HG03097 (cell line): ENCODE measurements around the gene EFNA5.

ENCODE experiments used
- ATAC-seq: cut with Tn5 transposase; IDR thresholded peaks from one replicate; pipeline ENCODE4 v1.9.1; 2021; ENCODE audit not compliant: unreplicated experiment, low FRiP score

Gene EFNA5

DNA sequence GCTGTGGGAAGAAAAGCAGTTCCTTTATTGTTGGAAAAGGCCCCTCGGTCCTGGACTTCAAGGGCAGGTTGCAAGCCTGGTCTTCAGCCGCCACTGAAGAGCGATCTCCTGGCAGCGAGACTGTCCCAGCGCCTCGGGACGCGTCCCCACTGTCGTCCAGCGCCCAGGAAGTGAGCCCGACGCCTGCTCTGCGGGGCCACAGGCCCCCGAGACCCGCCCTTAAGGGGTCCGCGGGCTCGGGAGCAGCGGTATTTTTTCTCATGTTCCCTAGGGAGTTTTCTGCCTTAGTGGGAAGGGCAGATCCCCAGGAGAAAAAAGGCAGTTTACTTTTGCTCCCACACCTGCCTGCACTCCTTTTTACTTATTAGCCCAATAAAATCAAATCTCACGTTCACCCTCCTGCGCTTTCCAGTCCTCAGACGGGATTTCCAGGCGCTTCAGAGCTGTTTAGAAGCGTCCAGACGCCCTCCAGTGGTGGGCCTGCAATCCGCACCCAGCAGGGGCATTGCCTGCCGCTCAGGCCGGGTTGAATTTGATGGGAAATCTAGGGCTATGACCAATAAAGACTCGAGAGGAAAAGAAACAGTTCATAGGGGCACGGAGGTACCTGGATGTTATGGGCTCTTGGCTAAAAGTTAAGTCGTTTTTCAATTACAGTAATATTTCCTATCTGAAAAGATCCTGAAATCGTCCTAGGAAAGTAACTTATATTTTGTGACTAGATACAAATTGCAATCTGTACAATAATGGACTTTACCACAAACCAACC is 2.8 kb upstream of the EFNA5 start:
- ATAC-seq, result peak; percentile 77

DNA sequence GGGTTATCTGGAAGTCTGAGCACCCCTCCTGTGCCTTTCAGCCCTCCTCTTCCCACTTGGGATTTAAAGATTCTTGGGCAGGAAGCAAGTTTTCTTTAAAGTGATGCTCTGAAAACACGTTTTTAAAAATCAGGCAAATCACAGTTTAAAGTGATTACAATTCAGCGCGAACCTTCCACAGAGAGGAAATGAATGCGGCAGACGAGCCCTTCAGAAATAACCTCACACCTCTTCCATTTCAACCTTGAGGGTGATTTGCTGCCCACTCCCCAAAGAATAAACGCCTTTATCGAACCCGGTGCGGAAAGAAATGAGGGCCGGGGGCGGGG is 2.3 kb upstream of the EFNA5 start:
- no peak for ATAC-seq

DNA sequence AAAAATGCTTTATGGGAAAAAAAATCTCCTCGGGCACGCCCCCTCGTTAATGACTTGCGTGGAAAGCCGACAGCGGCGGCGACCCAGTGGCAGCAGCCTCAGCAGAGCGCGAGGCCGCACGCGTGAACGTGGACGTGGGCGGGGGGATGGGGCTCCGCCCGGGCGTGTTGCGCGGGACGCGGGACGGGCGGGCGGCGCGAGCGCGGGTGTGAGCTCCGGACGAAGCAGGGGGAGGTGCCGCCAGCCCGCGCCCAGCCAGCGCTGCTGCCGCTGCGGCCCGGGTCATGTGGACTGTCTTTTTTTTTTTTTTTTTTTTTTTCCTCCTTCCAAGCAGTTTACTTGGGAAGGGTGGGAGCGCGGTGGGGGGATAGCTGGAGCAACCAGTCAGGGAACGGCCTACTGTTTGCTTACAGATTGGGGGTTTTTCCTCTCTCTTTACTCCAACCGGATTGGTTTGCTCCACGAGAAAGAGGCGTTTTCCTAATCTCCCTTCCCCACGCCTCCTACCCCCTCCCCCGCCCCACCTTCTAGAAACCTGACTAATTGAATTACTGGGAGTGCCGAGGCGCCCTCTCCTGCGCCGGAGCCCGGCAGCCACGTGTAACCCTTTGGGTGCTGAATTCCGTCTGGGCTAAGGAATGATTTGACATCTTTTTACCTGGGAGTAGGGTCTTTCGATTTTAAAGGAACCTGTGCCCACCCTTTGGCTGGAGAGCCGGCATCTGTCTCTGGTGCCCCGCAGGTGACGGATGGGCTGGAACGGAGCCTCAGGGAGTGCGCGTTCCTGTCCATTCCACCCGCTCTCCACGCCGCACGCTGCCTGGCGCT is 1.7 kb upstream of the EFNA5 start:
- no peak for ATAC-seq

DNA sequence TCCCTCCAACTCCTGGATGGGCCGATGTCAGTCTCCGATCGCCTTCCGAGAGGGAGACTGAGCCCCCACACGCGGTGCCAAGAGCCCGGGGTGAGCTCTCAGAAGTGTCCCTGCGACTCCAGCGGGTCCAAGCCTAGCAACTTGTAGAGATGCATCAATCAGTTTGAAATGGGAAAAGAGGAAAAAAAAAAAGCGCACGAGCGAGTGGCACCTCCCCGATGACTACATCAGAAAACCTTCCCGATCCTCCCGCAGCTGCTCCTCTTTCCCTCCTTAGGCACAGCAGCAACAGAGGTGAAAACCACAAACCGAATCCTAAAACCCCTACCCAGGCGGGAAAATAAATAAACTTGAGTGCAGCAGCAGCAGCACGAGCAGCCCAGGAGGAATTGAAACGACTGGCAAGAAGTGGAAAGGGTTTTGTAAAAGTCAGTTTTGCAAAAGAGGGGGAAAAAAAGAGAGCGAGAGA is 1.0 kb upstream of the EFNA5 start:
- ATAC-seq, result no peak

DNA sequence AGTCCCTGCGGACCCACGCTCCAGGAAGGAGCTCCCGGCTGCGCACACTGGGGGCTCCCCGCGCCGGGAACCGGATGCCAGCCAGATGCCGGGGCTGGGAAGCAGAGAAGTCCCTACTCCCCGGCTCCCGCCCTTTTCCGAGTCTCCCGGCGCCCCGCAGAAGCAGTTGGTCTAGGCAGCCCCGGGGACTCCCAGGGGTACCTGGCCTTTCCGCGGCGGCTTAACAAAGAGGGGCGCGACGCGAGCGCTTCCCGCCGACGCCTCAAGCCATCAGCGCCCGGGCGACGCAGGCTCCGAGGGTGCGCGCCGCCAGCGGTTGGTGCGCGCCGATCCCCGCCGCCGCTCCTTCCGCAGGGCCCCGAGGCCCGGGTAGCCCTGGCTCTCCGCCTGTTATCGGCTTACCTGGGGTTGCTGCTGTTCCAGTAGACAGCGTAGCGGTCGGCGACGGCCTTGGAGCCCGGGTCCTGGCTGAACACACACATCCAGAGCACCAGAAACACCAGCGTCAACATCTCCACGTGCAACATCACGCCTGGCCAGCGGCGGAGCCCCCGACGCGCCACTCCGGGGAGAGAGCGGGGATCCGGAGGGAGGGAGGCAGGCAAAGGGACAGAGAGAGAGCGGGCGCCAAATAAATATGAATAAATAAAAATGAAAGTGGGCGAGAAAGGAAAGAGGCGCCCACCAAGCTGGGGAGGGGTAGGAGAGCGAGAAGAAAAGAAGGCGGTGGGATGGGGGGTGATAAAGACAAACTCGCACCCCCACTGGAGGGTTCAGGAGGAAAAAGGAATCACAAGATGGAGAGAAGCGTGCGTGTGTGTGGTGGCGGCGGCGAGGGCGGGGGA is 428 bp downstream of the EFNA5 start:
- ATAC-seq, result no peak

DNA sequence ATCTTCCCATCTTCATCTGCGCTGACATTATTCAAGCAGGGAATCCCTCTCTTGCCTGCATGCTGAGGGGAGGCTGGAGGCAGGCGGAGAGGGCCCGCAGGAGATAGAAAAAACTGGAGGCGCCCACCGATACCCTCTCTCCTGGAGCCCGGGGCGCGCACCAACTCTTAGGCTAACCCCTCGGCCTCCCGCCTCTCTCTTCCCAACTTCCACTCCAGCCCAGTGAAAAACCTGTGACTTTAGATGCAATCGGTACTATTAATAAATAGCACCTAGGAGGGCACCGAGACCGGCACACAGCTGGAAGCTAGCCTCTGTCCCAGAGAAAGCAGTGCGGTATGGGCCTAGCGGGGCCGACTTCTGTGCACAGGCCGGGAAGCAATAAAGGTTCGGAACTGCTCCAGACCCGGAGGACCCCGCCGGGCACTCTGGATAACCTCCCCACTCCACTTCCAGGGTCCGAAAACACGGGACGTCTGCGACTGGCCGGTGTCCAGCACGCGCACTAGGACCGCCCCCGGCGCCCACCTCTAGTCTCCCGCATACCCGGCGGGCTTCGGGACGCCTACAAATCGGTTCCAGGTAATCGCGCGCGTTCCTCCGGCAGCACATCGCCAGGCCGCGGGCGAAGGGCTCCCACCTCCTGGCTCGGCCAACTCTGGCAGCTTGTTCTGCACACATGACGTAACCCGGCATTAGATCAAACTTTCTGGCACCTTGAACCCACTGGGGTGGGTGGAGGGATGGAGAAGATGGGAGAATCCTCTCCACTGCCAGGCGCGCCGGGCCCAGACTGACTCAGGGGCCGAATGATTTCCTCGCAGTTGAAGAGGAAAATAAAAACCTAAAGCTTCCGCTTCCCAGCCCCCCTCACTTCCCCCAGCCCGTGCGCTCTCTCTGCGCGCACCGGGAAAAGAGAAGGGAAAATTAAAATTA is 1.4 kb downstream of the EFNA5 start:
- no peak for ATAC-seq

DNA sequence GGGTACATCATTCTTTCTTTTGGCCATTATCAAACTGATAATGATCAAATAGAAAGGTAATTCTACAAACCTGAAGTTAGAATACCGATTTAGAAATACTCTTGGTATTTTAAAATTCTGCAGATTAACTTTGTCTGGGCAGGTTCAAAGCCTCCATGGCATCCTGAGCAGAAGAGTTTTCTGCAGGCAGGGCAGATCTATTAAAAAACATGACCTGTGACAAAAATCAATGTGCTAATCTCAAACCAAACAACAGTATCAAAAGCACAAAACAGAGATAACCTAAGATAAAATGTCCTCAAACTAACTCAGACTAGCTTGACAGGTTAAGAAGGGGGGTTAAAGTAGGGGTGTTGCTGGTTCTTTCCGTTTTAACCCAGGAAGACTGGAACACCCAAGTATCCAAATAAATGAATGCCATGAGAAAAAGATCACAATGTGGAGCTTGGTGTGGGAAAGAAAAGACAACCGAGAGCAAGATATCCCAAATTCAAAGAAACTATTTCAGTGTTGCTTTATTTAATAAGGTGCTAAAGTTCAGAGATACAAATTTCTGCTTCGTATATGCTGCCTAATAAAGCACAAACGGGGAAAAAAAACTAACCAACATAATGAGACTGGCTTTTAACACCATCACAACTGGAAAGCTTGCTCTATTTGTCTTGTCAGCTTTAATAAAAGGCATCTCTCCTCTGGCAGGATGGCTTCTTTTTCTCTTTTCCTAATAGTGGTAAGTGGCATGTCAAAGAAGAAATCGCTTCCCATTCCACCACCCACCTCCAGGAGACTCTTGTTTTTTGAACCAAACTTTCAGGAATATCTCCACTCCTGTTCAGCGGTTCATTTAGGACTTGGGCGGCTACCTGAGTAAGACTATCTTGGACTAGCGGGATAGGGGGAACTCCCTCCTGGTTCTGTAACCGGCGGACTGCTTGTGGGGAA is 2.3 kb downstream of the EFNA5 start:
- ATAC-seq, result no peak

DNA sequence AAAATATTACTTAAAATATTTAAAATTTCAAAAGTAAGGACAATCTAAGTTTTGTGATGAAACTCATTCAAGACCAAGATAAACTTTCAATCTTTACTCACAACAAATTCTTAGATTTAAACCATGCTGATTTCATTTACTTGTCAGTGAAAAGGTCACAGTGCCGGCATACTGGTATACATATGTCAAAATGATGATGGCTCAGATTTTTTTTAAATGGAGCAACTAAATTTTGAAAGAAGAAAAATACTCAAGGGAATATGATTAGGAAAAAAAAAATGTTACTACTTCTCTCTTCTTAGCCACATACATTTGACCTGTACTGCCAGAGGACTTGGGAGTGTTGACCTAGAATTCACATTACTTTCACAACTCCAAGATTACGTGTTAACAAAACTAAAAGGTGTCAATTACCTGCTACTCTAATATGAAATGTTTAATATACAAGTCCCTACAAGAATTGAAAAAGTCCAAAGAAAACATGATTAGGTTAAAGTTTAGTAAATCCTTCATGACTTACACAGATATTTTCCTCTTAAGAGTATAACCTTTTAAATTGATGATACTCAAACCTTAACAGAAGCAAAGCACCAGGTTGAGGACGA is 4.6 kb downstream of the EFNA5 start:
- no peak for ATAC-seq

DNA sequence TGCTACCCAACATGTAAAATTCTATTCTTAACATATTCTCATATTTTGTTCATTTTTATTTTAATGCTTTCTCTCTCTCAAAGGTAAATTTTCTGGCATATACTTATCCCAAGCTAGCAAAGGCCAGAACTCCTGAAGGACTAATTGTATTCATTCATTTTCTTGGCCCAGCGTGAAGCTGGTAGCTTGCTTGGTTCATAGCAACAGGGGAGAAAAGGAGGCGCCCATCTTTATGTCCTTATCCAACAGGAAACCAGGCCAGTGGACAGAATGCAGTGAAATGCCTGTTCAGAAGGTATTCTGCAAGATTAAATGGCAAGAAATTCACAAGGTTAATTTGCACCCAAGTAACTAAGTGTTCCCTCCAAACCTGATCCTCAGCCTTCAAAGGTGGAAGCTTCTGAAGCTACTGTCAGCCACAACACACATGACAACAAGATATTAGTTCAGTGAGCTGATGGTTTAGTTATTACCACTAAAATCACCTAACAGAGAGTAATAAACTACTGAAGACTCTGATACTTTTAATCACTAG is 5.6 kb downstream of the EFNA5 start:
- ATAC-seq, result no peak

DNA sequence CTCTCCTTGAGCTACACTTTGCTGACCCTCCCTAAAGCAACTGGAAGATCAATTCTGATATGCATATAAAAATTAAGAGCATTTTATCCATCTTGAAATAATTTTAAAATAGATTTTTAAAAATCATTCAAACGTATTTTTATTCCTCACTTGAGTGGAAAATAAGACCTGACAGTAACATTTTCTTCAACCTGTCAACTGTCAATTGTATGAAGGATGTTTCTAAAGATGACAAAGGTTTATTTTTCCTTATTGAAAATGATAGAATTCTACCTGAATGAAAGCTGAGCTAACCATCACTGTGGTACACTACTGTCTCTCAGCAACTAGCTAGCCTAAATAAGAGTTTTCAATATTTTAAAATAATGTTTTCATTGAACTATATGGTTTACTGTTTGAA is 7.0 kb downstream of the EFNA5 start:
- ATAC-seq, result no peak

DNA sequence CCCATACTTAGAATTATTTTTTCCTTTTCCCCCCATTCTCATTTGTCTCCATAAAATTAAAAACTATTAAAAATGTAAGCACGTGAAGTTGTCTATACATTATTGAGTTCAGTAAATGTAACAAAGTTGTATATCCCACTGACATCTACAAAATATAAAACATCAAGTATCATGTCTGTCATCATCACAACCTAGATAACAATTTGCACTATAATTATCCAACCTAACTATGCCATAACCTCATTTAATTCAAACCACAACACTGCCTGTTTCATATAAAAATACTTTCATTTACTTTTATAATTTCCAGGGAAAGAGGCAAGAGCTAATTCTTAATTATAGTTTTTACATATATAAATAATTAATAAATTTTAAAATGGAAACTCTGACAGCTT is 9.1 kb downstream of the EFNA5 start:
- ATAC-seq, result no peak

DNA sequence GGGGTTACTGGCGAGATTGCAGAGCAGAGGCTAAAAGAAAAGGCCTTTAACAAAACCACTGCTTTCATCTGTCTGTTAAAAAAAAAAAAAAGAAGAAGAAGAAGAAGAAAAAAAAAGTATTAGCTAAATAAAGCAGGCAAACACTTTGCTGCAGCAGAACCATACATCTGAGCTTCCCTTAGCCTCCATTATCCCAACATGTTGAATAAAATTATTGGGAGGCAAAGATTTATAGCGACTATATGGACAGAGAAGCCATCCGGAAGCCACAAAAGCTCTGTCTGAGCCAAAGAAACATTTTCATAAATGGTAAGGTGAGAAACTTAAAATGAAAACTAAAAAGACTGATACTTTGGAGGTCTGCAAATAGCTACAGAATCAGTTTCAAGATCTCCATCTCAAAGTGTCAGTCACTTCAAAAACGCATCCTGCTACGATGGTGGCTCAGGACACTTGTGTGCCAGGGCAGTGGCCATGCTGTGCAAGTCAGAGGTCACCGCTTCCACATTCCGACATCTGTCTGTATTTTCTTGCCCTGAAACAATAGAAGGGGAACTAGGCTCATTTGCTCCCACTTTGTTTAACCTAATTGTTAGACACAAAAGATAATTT is 9.6 kb downstream of the EFNA5 start:
- no peak for ATAC-seq

DNA sequence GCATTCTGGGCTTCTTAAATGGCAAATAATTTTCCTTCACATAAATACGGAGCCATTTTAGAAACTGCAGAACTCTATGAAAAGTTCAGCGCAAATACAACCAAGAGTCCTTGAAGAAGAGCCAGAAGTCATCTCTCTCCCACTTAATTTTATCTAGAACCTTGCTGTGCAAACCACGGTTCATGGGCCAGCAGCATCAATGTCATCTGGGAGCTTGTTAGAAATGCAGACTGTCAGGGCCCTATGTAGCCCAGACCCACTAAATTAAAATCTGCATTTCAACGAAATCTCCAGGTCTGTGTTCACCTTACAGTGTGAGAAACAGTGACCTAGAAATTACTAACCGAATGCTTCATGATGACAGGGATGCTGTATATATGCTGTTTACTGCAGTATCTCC is 12.2 kb downstream of the EFNA5 start:
- ATAC-seq, result no peak

DNA sequence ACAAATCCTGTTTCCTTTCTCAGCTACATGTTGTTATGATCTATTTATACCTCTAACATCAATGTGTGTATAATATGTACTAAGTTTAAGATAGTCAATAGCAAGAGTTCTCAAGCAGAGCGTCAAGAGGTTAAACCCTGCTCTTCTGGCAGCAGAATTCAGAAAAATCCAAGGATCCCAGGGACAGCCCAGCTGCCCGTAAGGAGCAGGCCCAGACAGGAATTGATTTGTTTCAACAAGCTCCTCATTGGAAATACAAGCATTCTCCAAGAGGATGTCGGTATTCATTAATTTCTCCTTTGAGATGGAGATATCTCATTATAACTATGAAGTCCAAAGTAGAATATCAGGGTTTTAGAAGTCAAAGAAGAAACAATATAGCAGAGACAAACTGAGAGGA is 14.9 kb downstream of the EFNA5 start:
- no peak for ATAC-seq

DNA sequence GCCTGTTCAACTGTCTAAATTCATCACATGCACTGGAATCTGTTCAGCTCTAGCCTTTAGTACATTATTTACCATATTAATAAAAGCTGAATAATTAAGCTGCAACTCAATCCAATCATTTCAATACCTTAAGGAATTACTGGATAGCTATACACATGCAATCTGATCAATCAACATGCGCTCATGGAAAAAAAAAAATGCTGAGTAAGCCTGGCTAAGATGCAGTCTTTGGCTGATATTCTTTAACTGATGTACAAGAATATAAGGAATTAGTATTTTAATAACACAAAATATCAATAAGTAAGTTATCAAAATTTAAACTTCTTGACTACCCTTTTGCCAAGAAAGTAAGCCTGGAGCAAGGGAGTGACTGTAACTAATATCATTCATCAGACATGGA is 15.9 kb downstream of the EFNA5 start:
- no peak for ATAC-seq

DNA sequence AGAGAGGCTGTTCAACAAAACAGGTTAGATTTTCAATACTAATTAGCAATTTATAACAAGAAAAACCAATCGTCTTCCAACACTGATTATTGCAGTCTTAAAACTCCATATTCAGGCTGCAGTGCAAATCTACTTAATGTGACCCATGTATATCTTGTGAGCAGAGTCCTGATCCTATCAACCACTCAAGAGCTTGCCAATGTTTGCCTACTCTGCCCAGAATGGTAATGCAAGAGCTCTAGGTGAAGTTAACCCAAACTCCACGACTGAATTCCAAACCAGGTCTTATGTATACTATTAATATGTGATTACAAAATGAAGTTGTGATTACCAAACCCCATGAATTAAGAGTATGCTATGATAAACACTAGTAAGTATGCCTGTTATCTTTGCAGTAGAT is 17.1 kb downstream of the EFNA5 start:
- no peak for ATAC-seq

DNA sequence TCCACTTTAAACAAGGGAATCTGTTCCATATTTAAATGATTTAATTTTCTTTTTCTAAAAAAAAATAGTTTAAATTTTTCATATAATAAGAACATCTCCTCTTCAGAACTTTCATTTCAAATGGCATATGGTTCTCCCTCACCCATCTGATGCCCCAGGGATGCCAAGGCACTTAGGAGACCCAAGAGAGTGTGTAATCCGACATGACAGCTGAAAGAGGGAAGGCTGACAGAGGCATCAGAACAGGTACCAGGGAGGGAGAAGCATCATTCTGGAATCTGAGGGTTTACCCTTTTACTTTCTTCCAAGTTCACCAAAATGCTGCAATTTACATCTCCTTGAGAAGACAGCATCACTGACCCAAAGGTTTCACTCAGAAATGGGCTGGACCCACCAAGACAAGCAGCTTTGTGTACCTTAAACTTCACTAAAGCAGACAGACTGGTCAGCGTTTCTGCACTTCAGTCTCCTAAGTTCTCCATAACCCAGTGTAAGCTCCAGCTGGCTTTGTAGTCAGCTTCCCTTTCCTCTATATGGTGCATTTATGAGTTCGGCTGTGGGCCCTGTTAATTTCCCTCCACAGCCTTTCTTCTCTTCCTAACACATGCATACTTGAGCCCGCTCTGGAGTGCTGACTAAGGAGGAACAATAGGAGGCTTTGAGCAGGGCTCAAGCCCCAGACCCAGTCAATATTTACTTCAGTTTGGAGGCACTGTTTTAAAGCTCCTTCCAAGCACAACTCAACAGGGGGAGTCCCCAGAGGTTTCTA is 17.7 kb downstream of the EFNA5 start:
- no peak for ATAC-seq
